Activated CD4-positive, CD25-positive, alpha-beta regulatory T cell treated with anti-CD3 and anti-CD28 coated beads, Interleukin-2, amount 50 U/mL, for 72 hours (primary cell): ENCODE results near the gene CBFA2T3.

Source experiments
- DNase-seq: peaks from one replicate; pipeline ENCODE4 v3.0.0; 2021

CBFA2T3 gene

GRCh38 chr16:88869673-88869980 is 107.4 kb downstream of the CBFA2T3 start:
- no peak for DNase-seq

- DNase-seq = no peak
Measured at GRCh38 chr16:88868974-88869672, 107.9 kb downstream of the CBFA2T3 start.

GRCh38 chr16:88867581-88868246 is 109.3 kb downstream of the CBFA2T3 start:
- DNase-seq = no peak

GRCh38 chr16:88866151-88866920 is 110.7 kb downstream of the CBFA2T3 start, which contains the start of gene PABPN1L:
Gene PABPN1L, minus strand, starts transcription at chr16:88866660. Its CDS starts 54 bp downstream, at chr16:88866606.
- DNase-seq = no peak

GRCh38 chr16:88865742-88866141 is 111.3 kb downstream of the CBFA2T3 start:
- DNase-seq = no peak

- DNase-seq = no peak
Measured at GRCh38 chr16:88865310-88865709, 111.7 kb downstream of the CBFA2T3 start.

GRCh38 chr16:88864521-88864920 is 112.5 kb downstream of the CBFA2T3 start:
- no peak for DNase-seq

GRCh38 chr16:88864099-88864498 is 112.9 kb downstream of the CBFA2T3 start:
- no peak for DNase-seq

GRCh38 chr16:88863426-88863825 is 113.6 kb downstream of the CBFA2T3 start:
- no peak for DNase-seq

GRCh38 chr16:88862968-88863367 is 114.0 kb downstream of the CBFA2T3 start:
- DNase-seq = no peak

- no peak for DNase-seq
Measured at GRCh38 chr16:88861359-88861758, 115.6 kb downstream of the CBFA2T3 start.

- DNase-seq = no peak
Measured at GRCh38 chr16:88859381-88860091, 117.5 kb downstream of the CBFA2T3 start.

GRCh38 chr16:88857728-88858339 is 119.2 kb downstream of the CBFA2T3 start:
- peak; percentile 68 for DNase-seq

GRCh38 chr16:88856828-88857727 is 119.9 kb downstream of the CBFA2T3 start, which contains the start of the genes GALNS and TRAPPC2L:
Gene GALNS, minus strand, starts transcription at chr16:88856947. Its CDS starts 70 bp downstream, at chr16:88856877.
Gene TRAPPC2L, plus strand, starts transcription at chr16:88857127. Its CDS starts 24 bp downstream, at chr16:88857151.
- DNase-seq = peak; percentile 100

- DNase-seq = peak; percentile 43
Measured at GRCh38 chr16:88856122-88856827, 120.7 kb downstream of the CBFA2T3 start.

- no peak for DNase-seq
Measured at GRCh38 chr16:88855736-88856121, 121.3 kb downstream of the CBFA2T3 start.

- DNase-seq = no peak
Measured at GRCh38 chr16:88855176-88855575, 121.8 kb downstream of the CBFA2T3 start.

- DNase-seq = no peak
Measured at GRCh38 chr16:88854306-88855111, 122.5 kb downstream of the CBFA2T3 start.

- DNase-seq = no peak
Measured at GRCh38 chr16:88853325-88853941, 123.6 kb downstream of the CBFA2T3 start.
